Renal cortex interstitium (tissue), 11 donors: ENCODE results near the gene ABHD17C. TPM values are rescaled to one million over a fixed set of nuclear protein-coding genes. Genes with fewer than 3 reads are reported as not detected.

Experiments used
- DNase-seq, 11 donors: peaks; one replicate each; pipeline ENCODE4 v3.0.0-alpha.2; 2013; ENCODE audit warnings: low read depth in 9 of 11, low spot score in 4 of 11; ENCODE audit errors: extremely low read depth in 1 of 11
- polyA plus RNA-seq, 3 donors: library from polyadenylated mRNA; unstranded; fragments of 120-200 nt; gene quantifications; one replicate each; pipeline ENCODE4 v1.2.1, GENCODE V29; 2013; ENCODE audit not compliant: insufficient read length in 3 of 3

The ABHD17C gene
- polyA plus RNA-seq, 3 donors: 29.8 to 36.7 (median 31.7) TPM

- no peak for DNase-seq
Measured at GRCh38 chr15:80775338-80775737, 80.2 kb downstream of the ABHD17C start.

GRCh38 chr15:80776420-80777045, 81.4 kb downstream of the ABHD17C start:
- peak in 9 of 11 donors; percentile 49 to 68 (median 59) for DNase-seq

GRCh38 chr15:80777137-80777536, 82.0 kb downstream of the ABHD17C start:
- no peak for DNase-seq

GRCh38 chr15:80777826-80778620, 82.9 kb downstream of the ABHD17C start:
- DNase-seq: no peak

GRCh38 chr15:80778621-80778963, 83.5 kb downstream of the ABHD17C start:
- DNase-seq: no peak

- DNase-seq: peak in 9 of 11 donors; percentile 41 to 71 (median 58)
Measured at GRCh38 chr15:80778964-80779657, 84.0 kb downstream of the ABHD17C start, which contains the start of gene CEMIP. TSS of gene CEMIP (plus strand) at chr15:80779370. CDS start at chr15:80873880, 94,510 bp downstream.

- DNase-seq: no peak
Measured at GRCh38 chr15:80779658-80780415, 84.7 kb downstream of the ABHD17C start.

- peak in 10 of 11 donors; percentile 50 to 78 (median 69) for DNase-seq
Measured at GRCh38 chr15:80780416-80781221, 85.5 kb downstream of the ABHD17C start.

- DNase-seq: no peak
Measured at GRCh38 chr15:80783260-80783659, 88.2 kb downstream of the ABHD17C start.

GRCh38 chr15:80785335-80785734, 90.2 kb downstream of the ABHD17C start:
- no peak for DNase-seq

GRCh38 chr15:80785811-80786354, 90.8 kb downstream of the ABHD17C start:
- no peak for DNase-seq

GRCh38 chr15:80787316-80787715, 92.2 kb downstream of the ABHD17C start:
- DNase-seq: no peak

GRCh38 chr15:80788536-80788935, 93.4 kb downstream of the ABHD17C start:
- DNase-seq: no peak

- no peak for DNase-seq
Measured at GRCh38 chr15:80789296-80789695, 94.2 kb downstream of the ABHD17C start.

- no peak for DNase-seq
Measured at GRCh38 chr15:80789796-80790195, 94.7 kb downstream of the ABHD17C start.

GRCh38 chr15:80790236-80790635, 95.1 kb downstream of the ABHD17C start:
- DNase-seq: no peak

- DNase-seq: no peak
Measured at GRCh38 chr15:80791004-80791403, 95.9 kb downstream of the ABHD17C start.

GRCh38 chr15:80796407-80796806, 101.3 kb downstream of the ABHD17C start:
- no peak for DNase-seq
